ENCODE results near the gene MAGEF1.
"Not testable (repeated sequence)": the region's sequence is repeated elsewhere in the genome, so short reads cannot be mapped to it uniquely, and the experiment has no call there.

MAGEF1 gene

DNA sequence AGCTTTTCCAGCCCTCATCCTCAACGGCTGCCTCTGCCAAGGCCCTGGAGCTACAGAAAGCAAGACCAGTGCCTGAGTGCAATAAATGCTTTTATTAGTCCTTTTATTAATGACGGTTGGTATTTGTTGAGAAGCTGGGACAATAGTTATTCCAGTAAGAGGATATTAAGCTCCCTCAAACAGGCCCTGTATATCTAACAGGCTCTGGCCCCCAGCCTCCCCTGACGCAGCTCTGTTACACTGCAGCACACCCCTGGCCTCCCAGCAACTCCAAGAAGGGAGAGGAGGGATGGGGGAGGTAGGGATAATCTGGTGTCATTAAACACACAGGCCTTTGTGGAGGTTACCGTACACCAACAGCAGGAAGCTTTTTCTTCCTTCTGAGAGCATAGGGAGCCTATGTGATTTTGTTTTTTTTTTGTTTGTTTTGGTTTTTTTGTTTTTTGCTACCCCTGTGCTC, 30.8 kb upstream of the MAGEF1 start:
- no peak for DNase-seq (ENCODE audit: low read depth)

DNA sequence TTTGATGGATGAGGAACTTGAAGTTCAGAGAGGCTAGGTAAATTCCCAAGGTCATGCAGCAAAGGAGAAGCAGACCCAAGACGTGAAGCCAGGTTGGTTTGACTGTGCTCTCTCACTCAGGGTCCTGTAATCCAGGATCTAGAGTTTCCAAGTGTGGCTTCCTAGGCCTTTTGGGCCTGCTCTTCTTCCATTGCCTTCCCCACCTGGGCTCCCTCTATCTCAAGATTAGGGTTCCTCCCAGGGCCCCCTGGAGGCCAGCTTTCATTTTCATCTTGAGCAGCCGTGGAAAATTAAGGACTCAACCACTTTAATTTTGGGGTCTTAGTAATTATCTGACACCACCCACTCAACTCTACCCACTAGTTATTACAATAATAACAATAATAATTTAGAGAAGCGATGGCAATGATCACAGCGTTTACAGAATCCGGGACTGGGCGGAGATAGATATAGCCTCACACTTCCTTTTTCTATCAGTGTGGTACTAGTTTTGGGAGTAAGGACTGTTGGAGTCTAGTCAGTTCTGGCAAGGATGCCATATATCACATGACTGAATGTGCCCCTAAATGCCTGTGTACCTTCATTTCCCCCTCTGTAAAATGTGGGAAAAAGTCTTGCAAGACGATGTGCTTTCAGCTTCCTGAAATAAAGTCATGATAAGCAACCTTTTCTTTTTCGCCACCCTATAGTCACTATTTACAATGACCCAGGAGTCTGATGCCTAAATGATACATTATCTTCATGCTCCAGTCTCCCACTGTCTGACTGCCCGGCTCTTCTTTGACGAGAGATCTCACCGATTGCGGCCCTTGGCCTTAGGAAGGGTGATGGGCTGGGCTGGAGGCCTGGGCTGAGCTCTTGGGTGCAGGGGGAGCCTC, 30.2 kb upstream of the MAGEF1 start:
- DNase-seq (ENCODE audit: low read depth): no peak

DNA sequence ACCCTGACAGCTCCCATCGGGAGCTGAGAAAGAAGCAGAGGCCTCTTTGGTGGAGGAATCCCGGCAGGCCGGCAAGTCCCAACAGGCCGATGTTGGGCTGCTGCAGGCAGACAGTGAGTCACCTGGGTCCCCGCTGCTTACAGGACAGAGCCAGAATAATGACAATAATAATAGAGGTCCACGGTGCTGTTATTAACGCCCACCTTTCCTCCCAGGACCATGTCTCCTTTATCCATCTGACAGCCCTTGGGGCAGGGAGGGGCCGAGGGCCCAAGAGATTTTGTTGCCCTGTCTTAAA, 29.3 kb upstream of the MAGEF1 start:
- no peak for DNase-seq (ENCODE audit: low read depth)

DNA sequence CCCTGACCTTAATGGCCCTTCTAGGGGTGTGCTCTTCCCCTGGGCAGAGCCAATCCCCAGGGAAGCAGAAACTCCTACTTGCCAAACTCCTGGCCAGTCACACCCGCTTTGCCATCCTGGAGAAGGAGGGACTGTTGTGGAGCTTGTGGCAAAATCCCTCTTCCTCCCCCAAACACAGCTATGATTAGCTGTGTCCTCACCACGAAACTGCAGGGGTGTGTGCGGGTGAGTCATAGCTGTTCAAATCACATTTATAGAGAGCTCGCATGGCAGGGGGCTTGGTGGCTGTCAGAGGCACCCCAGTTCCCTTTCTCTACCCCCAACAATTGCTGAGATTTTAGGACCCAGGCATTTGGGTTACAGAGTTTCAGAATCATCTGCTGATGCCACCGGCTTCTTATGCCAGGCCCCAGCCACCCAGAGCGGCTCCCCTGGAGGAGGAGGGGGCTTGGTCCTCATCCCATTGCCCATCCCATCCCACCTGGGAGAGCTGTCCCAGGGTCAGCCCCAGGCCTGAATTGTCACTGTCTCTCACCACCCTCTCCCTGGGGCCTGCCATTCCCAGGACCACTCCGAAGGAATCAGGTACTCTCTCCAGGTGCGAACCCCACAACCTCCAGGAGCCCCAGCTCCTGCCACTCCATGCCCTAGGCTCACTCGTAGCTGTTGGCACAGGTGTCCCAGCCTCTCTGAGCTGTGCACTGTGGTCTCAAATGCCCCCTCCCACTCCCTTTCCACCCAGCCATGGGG, 28.8 kb upstream of the MAGEF1 start:
- DNase-seq (ENCODE audit: low read depth): peak; percentile 53

DNA sequence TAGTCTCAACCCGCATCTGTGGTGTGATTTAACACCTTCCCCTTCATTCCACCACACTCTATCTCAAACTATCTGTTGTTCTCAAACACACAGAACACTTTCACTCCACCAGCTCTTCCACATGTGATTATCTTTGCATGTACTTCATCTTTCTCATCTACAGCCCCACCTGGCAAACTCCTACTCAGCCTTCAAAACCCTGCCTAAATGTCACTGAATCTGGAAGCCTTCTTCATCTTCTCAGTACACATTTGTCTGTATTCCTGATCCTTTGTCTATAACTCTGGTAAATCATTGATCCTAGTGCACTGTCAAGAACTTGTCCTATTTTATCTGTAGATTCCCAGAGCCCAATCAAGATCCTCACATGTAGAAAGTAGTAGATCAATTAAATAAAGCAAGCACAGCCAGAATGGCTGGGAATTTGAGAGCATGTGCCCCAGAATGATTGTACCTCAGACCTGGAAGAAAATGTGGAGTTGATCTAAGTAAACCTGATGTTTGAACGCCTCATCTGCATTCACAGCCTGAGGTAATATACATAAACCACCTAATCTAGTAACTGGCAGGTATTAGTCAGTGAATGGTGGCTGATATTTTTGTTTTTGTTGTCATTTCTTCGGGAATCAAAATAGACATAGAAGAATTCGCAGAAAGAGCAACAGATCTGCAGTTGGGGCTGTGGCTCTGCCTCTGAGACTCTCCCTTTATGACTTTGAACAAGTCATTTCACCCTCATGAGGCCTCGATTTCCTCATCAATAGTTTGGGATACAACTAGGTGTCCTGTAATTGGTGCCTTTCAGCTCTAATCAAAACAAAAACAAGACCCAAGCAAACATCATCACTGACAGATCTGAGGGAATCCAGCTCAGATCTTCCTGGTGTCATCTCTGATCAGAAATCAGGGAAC, 28.0 kb upstream of the MAGEF1 start:
- no peak for DNase-seq (ENCODE audit: low read depth)

DNA sequence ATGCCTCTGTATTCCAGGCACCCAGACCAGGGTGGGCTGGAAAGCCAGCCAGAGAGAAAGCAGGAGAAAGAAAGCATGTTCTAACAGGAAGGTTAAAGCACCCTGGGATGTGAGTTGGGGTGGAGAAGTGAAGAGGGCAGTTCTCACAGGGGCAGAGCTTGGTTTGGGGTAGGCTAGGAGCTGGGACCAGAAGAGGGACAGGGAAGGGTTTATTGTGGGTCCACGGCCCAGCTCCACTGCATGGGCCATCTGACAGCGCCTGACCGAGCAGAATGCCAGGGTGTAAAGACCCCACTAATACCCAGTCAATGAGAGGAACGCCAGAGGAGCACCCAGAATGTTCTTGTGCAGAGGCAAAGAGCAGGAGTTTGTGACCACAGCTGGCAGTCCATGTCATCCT, 27.1 kb upstream of the MAGEF1 start:
- no peak for DNase-seq (ENCODE audit: low read depth)

DNA sequence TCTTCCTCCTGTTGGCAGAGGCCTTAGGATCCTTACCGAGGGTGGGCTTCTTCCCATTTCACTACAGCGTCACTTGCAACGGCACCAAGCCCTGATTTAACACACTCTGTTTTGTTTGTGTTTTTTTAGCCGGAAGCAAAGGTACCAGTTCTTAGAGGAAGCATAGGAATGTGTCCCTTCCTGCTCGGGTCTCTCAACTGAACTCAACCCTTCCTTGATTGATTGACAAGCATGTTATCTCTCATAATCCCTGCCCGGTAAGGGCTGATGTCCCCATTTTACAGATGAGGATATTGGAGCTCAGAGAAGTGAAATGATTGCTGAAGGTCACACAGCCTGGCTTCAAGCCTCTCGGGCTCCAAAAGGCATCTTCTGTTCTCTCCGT, 26.6 kb upstream of the MAGEF1 start:
- DNase-seq (ENCODE audit: low read depth): no peak

DNA sequence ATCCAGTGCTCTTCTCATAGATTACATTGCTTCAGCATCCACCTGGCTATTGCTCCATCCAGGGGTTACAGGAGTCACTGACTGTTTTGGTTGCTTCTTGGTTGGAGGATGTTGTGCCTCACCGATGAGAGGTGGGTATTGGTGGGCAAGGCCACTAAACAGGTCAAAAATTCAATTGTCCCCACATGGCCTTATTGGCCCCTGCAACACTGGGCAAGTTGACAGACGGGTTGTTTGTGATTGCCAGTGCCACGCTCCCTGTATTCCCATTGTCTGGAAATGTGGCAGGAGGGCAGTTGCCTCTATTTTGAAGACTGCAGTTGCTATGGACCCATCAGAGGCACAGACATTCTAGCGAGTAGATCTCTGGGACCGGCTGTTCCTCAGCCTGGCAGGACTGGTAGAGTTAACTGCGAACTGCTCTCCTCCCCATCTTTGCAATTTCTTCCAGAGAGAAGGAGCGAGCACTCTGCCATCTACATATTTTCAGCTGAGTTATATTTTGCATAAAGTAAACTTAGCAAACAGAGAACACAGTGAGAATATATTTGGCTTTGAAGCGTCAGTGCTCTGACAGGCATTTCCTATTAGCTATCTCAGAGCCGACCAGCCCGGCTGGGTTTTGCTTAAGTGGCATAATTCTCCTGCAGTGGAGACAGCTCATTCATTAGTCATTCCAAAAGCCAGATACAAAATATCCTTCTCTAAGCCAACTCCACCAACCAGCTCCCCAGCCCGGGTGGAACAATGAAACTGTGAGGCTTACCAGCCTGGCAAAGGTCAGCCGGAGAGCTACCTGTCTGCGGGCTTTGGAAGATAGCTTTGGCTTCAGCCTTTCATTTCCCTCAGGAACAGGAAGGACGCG, 26.0 kb upstream of the MAGEF1 start:
- DNase-seq (ENCODE audit: low read depth): peak; percentile 80

DNA sequence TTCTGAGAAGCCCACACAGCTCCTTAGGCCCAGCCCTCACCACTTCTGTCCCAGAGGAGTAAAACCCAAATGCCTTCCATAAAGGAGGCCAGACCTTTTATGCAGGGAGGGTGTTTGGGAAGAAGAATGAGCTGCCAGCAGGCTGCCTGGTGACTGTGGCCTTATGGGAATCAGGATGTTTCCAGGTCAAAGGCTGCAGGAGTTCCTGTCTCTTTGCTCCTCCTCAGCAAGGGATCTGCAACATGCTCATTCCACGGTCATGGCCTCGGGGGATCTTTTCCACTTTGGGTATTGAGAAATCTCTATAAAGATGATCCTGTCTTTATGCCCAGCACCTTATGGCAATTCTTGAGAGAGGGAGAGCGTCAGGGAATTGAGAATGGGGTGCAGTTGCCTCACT, 25.2 kb upstream of the MAGEF1 start:
- DNase-seq (ENCODE audit: low read depth): no peak

DNA sequence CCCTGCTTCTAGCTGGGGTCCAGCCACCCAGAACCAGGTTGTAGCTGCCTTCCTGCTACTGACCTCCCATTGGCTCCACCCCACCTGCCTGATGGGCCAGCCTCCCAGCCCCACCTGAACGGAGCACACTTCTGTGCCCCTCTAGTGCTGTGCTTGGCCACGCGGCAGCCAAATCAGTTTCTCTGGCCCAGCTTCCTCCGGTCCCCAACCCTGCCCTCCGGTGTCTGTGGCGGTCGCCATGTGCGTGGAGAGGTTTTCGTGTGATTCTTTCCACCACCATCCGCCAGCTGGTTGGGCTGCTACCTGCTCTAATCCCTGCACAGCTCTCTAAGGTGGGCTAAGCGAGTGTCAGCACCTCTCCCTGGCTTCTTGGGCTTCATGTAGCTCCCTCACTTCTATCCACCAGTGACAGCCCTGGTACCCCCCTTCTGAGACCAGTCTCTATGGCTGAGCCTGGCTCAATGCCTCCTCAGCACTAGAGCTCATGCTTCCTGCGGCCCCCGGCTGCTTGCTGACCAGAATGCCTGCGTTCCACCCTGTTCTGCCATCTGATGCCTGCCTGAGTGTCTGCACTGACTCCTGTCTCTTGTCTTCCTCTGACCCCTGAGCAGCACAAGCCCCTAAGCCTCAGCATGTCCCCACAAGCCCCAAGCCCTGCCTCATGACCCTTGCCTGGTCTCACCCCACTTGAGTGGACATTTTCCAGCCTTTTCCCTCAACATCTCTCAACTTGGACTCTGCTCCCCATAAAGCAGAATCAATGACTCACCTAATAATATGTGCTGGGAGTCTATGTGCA, 23.2 kb upstream of the MAGEF1 start:
- DNase-seq (ENCODE audit: low read depth): no peak

DNA sequence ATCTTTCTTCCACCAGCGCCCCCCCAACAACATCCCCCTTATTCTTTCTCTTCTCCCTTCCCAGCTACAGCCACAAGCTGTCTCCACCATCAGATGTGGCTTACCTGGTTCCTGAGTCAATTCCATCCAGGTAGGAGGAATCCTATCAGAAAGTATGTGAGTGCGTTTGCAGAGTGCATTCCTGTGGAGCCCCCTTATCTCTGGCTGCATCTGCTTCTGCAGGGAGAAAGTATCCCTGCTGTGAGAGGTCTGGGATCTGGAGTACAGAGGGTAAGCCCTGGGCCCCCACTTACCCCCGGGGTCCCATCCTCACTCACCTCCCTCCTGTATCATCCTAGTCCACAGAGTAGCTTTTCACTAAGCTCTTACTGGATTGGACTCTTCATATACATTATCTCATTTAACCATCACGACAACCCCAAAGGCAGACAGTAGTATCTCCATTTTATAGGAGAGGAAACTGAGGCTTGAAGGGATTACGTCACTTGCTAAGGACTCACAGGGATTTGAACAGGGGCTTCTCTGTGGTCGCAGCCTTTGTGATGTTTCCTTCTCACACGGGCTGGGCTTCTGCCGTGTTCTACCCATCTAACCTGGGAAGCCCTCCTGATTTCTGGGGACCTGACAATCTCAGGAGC, 22.2 kb upstream of the MAGEF1 start:
- DNase-seq (ENCODE audit: low read depth): no peak

DNA sequence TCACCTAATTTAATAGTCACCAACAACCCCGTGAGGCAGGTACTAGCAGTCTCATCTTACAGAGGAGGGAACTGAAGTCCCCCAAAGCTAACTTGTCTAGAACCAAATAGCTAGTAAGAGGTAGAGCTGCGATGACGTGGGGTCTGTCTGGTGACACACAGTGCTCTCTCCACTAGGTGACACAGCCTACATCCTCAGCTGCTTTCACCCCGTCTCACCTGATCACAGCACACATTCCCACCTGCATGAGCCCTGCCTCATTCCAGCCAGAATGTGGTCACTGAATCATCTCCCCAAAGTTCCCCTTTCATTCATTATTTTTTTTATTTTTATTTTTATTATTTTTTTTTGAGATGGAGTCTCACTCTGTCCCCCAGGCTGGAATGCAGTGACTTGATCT, 21.3 kb upstream of the MAGEF1 start:
- DNase-seq (ENCODE audit: low read depth): no peak

DNA sequence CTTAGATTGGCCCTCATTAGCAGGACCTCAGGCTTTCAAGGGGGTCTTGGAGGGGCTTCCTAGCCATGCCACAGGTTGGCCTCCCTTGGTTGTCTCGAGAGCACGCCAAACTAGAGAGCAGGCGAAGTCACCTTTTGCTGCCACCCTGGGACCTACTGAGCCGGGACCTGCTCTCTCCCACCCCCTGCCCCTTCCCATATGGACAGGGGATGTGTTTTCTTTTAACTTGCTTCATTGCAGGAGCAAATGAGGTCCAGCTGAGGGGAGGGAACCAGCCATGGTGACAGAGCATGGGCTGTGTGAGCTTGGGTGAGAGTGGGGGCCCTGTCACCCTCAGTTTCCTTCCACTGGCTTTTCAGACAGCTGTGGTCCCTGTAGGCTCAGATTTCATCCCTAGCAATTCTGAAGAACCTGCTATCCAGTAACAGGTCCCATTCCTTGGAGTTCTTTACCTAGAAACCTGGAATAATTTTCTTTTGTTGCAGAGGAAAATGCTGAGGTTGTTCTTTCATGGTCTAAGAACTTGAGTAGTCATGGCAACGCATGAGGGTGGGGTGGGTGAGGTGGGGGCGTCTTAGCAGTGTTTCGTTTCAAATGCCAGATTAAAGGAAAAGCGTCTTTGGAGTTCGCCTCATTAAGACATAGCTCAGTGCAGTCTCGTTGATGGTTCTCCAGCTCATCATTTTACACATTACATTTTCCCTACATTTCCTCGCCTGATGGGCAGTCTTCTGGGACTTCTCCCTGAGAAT, 20.1 kb upstream of the MAGEF1 start:
- no peak for DNase-seq (ENCODE audit: low read depth)

DNA sequence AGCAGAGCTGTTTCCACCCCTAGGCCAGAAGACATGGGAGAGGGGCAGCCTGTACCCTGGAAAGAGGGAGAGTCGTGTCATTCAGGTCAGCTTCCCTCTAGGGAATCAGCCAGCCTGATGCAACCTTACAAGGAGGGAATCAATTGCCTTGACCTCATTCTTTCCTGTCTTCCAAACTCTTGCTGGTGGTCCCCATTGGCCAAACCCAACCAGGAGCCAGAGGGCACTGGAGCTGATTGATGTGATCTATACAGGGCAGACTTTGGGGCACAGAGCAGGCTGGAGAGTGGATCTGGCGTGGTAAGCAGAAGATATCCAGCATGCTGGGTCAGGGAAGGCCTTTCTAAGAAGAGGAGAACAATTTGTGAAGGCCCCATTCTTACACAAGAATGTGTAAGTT, 19.1 kb upstream of the MAGEF1 start:
- DNase-seq (ENCODE audit: low read depth): no peak

DNA sequence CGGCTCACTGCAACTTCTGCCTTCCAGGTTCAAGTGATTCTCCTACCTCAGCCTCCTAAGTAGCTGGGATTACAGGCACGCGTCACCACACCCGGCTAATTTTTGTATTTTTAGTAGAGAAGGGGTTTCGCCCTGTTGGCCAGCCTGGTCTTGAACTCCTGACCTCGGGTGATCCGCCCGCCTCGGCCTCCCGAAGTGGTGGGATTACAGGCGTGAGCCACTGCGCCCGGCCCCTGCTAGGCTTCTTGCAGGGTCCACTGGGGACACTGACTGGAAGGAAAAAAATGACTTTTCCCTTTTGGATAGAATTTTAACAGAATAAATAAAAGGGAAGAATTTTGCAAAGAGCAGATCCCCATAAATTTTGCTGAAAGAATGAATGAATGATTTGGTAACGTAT, 17.3 kb upstream of the MAGEF1 start:
- not testable (repeated sequence) for DNase-seq (ENCODE audit: low read depth)

DNA sequence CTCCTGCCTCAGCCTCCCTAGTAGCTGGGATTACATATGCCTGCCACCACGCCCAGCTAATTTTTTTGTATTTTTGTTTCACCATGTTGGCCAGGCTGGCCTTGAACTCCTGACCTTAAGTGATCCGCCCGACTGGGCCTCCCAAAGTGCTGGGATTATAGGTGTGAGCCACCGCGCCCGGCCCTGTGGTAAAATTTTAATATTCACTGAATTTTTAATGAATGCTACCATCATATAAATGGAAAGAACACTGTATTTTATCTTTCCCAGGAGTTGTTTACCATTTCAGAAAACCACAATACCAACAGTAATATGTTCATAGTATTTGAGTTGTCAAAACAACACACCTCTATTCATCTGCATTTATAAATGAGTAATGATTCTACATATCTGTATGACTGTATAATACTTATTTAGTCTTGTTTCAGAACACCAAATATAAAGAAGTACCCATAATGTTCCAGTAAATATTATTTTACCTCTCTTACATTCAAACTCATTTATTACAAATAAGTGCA, 16.2 kb upstream of the MAGEF1 start:
- DNase-seq (ENCODE audit: low read depth): no peak

DNA sequence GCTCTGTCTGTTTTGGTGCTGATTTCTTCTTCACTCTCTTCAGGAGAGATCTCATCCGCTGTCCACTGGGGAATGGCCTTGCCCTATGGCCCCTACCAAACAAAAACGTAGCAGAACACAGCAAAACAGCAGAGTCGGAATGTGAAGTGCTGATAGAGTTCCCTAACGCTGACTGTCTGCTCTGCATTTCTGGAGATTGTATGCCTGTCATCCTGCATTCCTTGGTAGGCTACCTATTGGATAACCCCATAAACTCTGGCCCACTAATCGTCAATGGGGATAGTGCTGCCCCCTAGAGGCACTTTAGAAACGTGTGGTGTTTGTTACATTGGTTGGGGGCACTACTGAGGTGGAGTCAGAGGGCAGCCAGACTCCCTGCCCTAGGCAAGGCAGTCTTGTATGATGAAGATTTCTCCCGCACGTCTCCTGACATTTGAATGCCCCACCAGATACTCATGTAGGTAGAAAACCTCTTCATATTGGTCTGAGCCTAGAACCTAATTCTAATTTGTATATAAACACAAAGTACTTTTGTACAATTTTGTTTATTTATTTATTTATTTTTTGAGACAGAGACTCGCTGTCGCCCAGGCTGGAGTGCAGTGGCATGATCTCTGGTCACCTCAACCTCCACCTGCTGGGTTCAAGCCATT, 15.6 kb upstream of the MAGEF1 start:
- DNase-seq (ENCODE audit: low read depth): peak; percentile 36

DNA sequence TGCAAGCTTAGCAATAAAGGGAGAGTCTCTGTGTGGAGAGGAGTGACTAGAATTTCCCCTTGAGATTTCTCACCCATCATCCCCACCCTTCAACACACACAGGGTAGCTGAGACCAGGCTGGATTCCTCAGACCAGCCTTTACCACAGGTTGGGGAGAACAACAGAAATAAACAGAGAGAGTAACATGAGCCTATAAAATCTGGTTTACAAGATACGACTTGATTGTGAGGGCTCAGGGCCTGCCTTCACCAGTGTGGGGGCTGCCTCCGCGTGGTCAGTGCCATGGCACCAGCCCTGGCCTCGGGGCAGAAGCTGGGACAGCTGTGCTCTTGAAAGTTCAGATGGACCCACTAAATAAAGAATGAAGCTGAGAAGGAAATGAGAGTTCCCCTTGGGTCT, 14.6 kb upstream of the MAGEF1 start:
- DNase-seq (ENCODE audit: low read depth): no peak

Measured in stromal cell of bone marrow (primary cell).